Panc1 (cell line): Measurements from ENCODE around the gene SPEG.

ENCODE experiments used
- POLR2AphosphoS5 ChIP-seq: IDR thresholded peaks from 2 replicates; pipeline ENCODE4 v1.6.1; 2012; ENCODE audit warnings: mild to moderate bottlenecking, low read depth, low read length, moderate library complexity
- SIN3A ChIP-seq: IDR thresholded peaks from 2 replicates; pipeline ENCODE4 v1.6.1; 2012; ENCODE audit warnings: low read depth, mild to moderate bottlenecking, low read length, moderate library complexity, borderline replicate concordance; ENCODE audit not compliant: insufficient read depth
- TF ChIP-seq, protein P1 (sequence below): fragments of 450-650 bp; IDR thresholded peaks from 2 replicates; pipeline ENCODE4 v1.5.1; 2017; ENCODE audit warnings: mild to moderate bottlenecking
- TF ChIP-seq, protein P2 (sequence below), 2 experiments: IDR thresholded peaks; 2 replicates each; pipeline ENCODE4 v1.6.1; 2011 to 2012; ENCODE audit warnings: low read depth in 2 of 2, control low read depth in 1 of 2, low read length in 1 of 2, mild to moderate bottlenecking in 1 of 2, moderate library complexity in 1 of 2; ENCODE audit not compliant: insufficient read depth in 1 of 2

DNA sequence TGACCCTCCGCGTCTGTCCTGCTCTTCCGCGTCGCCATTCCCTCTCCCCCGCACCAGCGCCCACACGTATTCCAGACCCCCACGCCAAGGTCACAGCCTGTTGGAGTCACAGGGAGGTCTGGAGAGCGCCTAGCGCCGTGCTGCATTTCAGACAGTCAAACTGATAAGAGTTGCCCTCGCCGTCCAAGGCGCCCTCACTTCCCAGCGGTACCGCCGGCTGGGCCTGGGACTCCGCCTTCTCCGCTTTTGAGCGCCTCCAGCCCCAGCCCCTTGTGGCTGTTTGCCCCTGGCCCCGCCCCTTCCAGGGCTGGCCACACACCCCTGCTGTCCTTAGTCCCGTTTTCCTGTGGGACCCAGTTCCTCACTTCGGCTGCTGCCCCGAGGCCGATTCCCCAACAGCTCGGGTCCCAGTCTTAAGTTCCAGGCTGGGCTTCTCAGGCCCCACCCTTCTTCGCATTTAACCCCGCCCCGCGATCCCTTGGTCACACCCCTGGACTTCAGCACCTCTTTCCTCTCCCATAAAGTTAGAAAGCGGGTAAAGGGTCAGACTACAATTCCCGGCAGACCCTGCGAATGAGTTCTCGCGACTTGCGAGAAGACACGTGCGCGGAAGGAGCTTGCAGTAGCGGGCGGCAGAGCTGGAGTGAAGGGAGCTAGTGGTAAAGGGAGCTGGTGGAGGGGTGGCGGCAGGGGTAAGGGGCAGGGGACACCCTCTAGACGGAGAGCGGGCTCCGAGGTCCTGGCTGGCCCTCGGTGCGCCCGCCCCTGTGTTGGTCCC lies 63.8 kb downstream of the SPEG start, which contains the start of gene GMPPA:
- TF ChIP-seq, protein P1, sequence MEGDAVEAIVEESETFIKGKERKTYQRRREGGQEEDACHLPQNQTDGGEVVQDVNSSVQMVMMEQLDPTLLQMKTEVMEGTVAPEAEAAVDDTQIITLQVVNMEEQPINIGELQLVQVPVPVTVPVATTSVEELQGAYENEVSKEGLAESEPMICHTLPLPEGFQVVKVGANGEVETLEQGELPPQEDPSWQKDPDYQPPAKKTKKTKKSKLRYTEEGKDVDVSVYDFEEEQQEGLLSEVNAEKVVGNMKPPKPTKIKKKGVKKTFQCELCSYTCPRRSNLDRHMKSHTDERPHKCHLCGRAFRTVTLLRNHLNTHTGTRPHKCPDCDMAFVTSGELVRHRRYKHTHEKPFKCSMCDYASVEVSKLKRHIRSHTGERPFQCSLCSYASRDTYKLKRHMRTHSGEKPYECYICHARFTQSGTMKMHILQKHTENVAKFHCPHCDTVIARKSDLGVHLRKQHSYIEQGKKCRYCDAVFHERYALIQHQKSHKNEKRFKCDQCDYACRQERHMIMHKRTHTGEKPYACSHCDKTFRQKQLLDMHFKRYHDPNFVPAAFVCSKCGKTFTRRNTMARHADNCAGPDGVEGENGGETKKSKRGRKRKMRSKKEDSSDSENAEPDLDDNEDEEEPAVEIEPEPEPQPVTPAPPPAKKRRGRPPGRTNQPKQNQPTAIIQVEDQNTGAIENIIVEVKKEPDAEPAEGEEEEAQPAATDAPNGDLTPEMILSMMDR, result no peak
- TF ChIP-seq, protein P2, sequence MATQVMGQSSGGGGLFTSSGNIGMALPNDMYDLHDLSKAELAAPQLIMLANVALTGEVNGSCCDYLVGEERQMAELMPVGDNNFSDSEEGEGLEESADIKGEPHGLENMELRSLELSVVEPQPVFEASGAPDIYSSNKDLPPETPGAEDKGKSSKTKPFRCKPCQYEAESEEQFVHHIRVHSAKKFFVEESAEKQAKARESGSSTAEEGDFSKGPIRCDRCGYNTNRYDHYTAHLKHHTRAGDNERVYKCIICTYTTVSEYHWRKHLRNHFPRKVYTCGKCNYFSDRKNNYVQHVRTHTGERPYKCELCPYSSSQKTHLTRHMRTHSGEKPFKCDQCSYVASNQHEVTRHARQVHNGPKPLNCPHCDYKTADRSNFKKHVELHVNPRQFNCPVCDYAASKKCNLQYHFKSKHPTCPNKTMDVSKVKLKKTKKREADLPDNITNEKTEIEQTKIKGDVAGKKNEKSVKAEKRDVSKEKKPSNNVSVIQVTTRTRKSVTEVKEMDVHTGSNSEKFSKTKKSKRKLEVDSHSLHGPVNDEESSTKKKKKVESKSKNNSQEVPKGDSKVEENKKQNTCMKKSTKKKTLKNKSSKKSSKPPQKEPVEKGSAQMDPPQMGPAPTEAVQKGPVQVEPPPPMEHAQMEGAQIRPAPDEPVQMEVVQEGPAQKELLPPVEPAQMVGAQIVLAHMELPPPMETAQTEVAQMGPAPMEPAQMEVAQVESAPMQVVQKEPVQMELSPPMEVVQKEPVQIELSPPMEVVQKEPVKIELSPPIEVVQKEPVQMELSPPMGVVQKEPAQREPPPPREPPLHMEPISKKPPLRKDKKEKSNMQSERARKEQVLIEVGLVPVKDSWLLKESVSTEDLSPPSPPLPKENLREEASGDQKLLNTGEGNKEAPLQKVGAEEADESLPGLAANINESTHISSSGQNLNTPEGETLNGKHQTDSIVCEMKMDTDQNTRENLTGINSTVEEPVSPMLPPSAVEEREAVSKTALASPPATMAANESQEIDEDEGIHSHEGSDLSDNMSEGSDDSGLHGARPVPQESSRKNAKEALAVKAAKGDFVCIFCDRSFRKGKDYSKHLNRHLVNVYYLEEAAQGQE (IDR thresholded peaks at IDR 0.05; ENCODE audit: insufficient read depth in 1 of 2, low read depth in 2 of 2, low read length in 1 of 2), result no peak; a peak in 1 of 4 replicates
- peak; percentile 90 for TF ChIP-seq POLR2AphosphoS5
- TF ChIP-seq SIN3A, result peak; percentile 78
